ENCODE data around the gene SURF6.
"Not testable (repeated sequence)": the region's sequence is repeated elsewhere in the genome, so short reads cannot be mapped to it uniquely, and the experiment has no call there.

Gene SURF6

GRCh38 chr9:133346021-133346785, 10.2 kb upstream of the SURF6 start:
- DNase-seq = no peak

GRCh38 chr9:133345596-133345995, 9.6 kb upstream of the SURF6 start:
- no peak for DNase-seq

- DNase-seq = no peak
Observed at GRCh38 chr9:133344979-133345378, 9.0 kb upstream of the SURF6 start.

- DNase-seq = no peak
Observed at GRCh38 chr9:133344071-133344470, 8.1 kb upstream of the SURF6 start.

DNA sequence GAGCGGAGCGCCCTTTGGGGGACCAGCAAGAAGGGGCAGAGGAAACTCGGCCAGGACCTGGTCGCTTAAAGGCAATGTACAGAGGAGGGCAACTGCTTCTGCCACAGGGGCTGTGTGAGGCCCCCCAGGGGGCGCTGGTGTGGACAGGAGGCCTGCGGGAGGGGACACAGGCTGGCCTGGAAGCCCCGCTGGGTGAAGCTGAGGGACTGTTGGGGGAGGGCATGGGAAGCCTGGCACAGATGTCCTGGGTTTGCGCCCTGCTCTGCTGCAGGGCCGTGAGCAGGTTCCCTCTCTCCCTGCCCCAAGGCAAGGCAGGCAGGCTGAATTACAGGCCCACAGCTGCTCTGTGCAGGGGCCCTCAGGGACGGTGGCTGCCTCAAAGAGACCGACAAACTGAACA, 6.6 kb upstream of the SURF6 start:
- DNase-seq = peak; percentile 26

- DNase-seq = no peak
Observed at GRCh38 chr9:133342069-133342406, 6.0 kb upstream of the SURF6 start.

DNA sequence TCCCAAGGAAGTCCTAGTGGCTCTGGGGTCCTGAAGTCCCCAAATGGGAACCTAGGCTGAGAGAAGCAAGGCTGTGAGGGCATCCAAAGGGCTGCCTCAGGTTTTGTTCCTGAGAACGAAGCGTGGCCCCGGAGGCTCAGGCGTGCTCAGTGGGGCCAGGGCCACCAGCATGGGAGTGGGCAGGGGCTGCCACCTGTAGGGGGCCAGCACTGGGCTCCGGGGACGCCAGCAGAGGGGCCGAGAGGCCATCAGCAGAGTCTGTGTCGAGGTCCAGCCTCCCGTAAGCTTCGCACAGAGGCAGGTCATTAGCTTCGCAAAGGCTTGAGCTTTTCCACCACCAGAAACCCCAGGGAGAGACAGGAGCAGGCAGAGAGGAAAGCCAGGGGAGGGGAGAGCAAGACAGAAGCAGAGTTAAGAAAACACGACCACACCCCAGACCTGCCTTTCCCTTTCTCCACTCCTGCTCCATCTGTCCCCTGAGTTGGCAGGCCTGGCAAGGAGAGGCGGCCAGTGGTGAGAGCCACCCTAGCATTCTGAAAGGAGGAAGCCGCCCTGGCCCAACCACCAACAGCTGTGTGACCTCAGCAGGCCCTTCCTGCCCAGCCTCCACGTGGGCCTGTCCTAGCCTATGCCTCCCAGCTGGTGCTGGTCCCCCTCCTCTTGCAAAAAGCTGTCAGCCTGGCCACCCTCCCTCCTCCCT, 5.5 kb upstream of the SURF6 start:
- peak; percentile 71 for DNase-seq

DNA sequence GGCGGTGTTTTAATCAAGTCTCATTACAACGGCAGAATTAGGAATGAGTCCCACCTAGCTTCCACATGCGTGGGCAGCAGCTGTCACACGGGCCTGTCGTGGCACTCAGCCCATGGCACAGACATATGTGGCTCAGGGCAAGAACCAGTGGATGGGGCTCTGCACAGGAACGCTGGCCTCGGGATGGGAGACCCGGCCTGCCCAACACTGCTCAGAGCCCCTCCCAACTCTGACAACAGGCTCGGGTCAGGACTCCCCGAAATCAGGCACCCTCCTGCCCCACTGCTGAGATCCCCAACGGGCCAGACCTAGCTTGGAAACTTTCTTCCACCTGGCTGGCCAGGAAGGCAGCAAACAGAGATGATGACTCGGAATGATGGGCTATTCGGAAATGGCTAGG, 4.9 kb upstream of the SURF6 start:
- no peak for DNase-seq

GRCh38 chr9:133340256-133340655, 4.3 kb upstream of the SURF6 start:
- no peak for DNase-seq

- DNase-seq = no peak
Observed at GRCh38 chr9:133339641-133340040, 3.7 kb upstream of the SURF6 start.

- DNase-seq = not testable (repeated sequence)
Observed at GRCh38 chr9:133334888-133335287, 1.1 kb downstream of the SURF6 start.

DNA sequence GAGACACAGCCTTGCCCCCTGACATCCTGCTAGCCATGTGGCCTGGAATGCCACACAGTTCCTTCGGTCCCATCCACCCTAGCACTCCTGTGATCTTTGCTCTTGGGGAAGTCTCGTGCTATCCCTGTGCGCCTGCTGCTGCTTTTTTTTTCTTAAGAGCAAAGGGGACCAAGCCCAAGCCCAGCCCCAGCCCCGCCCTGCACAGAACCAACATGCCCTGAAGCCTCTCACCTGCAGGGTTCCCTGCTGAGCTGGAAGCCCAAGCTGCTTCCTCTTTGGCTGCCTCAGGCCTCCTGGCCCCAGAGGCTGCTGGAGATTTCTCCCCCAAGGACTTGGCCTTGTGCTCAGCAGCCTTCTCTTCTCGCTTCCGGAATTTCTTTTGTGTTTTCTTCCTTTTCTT, 1.8 kb downstream of the SURF6 start:
- no peak for DNase-seq

DNA sequence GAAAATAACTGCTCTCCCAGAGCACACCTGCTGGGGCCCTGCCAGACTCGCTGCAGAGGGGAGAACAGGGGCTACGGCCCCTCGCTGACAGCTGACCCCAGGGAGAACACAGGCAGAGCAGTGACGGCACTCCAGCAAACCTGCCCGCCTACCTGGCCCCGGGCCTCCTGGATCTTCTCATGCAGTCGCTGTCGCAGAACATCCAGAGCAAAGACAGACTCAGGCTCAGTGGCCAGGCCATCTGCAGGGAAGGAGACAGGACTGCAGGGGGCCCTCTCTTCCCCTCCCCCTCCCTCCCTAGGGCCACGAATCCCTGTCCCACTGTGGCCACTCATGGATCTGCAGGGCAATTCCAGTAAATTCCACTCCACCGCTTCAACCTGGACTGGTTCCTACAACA, 2.4 kb downstream of the SURF6 start:
- DNase-seq = no peak

DNA sequence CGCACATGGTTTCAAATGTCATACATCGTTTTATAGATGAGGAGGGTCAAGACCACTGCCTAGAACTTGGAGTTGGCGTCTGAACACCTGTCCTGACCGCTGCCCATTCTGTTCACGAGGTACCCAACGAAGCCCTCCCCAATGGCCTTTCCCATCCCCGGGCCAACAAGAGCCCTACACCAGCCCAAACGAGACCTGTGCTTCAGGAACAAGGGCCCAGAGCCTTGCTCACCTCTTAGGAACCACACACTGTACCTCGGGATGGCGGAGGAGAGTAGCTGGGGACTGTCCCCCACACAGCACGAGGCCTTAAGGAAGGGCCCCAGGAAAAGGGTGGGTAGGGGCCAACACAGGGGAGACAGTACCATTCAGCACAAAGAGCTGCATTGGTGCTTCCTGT, 3.0 kb downstream of the SURF6 start:
- no peak for DNase-seq

DNA sequence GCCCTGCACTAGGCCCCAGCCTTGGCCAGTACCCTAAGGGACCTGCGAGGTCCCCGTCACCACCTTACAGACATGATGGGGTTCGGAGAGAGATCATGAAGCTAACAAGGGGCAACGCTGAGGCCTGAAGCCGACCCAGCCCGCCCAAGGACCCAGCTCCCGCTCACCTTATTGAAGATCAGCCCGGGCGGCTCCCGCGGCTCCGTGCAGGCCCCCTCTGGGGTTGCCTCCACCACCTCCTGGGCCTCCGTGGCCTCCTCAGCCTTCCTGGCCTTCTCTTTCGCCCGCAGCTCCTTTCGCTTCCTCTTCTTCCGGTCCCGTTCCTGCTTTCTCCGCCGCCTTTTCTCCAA, 3.6 kb downstream of the SURF6 start:
- DNase-seq = no peak

DNA sequence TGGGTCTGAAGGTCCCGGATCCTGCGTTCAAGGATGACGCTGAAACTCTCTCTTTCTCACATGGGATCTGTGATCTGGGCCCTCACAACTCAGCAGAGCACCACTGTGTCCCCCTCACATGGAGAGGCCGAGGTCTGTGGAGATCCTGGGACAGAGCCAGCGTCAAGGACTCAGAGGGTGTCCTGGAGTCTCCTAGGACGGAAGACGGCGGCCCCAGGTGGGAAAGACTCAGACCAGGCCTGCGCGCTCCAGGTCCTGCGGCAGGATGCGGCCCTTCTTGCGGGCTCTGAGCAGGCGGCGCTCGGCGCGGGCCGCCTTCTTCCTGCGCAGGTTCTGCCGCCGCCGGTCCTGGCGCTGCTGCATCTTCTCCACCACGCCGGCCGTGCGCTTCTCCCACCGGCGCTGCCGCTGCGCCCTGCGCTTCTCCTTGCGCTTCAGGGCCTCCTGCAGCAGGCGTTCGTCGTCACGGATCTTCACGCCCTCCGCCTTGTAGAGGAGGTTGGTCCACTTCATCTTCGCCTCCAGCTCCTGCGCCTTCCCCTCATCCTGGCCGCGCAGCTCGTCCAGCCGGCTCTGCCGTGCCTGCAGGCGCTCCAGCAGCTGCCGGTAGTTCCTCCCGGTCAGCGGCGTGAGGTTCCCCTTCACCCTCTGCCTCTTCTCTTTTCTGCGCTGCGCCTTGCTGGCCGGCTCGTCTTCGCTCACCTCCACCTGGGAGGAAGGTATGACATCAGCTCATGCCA, 4.2 kb downstream of the SURF6 start:
- DNase-seq = no peak

DNA sequence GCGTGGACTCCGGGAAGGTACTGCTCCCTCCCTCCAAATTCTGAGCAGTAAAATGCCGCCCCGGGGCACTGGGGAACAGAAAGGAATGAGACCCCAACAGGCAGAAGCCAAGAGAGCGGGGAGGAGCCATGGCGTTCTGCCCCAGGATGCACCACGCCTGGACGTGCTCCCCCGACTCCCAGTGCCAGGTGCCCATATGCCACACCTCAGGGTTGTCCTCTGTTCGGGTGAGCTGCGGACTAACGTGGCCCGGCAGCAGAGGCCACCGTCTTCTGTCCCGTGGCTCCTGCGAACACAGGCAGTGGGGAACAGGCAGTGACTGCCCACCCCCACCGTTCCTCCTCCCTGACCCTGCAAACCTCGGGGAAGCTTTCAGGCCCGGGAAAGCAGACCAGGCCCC, 4.8 kb downstream of the SURF6 start:
- no peak for DNase-seq

DNA sequence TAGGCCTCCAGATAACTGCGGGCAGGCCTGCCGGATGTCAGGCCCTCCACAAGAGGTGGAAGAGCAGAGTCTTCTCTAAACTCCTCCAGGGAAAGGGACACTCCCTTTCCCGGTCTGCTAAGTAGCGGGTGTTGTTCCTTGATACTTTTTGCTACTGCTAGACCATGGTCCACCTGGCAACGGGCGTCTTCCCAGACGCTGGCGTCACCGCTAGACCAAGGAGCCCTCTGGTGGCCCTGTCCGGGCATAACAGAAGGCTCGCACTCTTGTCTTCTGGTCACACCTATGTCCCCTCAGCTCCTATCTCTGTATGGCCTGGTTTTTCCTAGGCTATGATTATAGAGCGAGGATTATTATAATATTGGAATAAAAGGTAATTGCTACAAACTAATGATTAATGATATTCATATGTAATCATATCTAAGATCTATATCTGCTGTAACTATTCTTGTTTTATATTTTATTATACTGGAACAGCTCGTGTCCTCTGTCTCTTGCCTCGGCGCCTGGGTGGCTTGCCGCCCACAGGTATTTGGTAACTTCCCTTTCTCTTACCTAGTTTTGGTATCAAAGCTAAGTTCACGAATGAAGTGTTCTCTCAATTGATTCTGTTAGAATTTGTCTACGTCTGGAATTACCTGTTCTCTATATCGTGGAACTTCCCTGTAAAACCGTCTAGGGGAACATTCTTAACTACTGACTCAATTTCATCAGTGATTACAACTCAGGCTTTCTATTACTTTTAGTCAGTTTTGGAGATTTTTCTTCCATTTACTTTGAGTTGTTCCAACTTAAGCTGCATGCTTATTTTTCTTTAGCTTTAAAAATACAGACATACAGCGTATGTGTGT, 6.5 kb downstream of the SURF6 start:
- not testable (repeated sequence) for DNase-seq

- no peak for DNase-seq
Observed at GRCh38 chr9:133327834-133328484, 8.0 kb downstream of the SURF6 start.

DNA sequence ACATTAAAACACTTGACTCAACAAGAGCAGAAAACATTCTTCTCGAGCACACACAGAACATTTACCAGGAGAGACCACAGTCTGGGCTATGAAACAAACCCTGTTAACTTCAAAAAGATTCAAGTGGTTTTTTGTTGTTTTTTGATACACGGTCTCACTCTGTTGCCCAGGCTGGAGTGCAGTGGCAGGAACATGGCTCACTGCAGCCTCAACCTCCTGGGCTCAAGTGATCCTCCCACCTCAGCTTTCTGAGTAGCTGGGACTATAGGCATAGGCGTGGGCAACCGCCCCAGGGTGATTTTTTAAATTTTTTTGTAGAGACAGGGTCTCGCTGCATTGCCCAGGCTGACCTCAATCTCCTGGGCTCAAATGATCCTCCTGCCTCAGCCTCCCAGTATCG, 9.0 kb downstream of the SURF6 start:
- DNase-seq = not testable (repeated sequence)

- DNase-seq = no peak
Observed at GRCh38 chr9:133323991-133324703, 11.8 kb downstream of the SURF6 start.

- DNase-seq = no peak
Observed at GRCh38 chr9:133323211-133323610, 12.8 kb downstream of the SURF6 start.

Data from femur (tissue), 1 donor.